Ovary (tissue), 3 donors: ENCODE results near the gene NR3C2.

Experiments used
- CTCF ChIP-seq, 3 donors: fragments of 450-650 bp in 2 of 3; fragments of 200-600 bp in 1 of 3; IDR thresholded peaks; one replicate each; pipeline versions ENCODE4 v1.5.1 to v1.8.0; 2016 to 2022; ENCODE audit warnings: antibody characterized with exemption in 3 of 3, mild to moderate bottlenecking in 1 of 3
- POLR2A ChIP-seq: fragments of 450-650 bp; IDR thresholded peaks from one replicate; pipeline ENCODE4 v1.6.1; 2017; ENCODE audit warnings: antibody characterized with exemption, mild to moderate bottlenecking, moderate library complexity
- donor health status: DM: no; HTN: no; CAD: no.

GRCh38 chr4:148089624-148090023 lies 352.6 kb downstream of the NR3C2 start:
- no peak for TF ChIP-seq CTCF (IDR thresholded peaks at IDR 0.05)
- no peak for TF ChIP-seq POLR2A
